RWPE2 (cell line): Measurements from ENCODE around the gene MRPL51.
"Not testable (repeated sequence)": the region's sequence is repeated elsewhere in the genome, so short reads cannot be mapped to it uniquely, and the experiment has no call there.

ENCODE experiments used
- ATAC-seq: fragments of 200-7000 bp; cut with Tn5 transposase; 3 replicates; pipeline ENCODE4 v1.9.1; 2021; ENCODE audit warnings: low read depth
- DNase-seq: peaks from one replicate; pipeline ENCODE4 v3.0.0-alpha.2; 2020; ENCODE audit warnings: low spot score
- H3K27ac ChIP-seq: fragments of 450-650 bp; 2 replicates; pipeline ENCODE4 v1.5.1; 2017; ENCODE audit warnings: mild to moderate bottlenecking; ENCODE audit not compliant: poor library complexity, severe bottlenecking
- H3K27me3 ChIP-seq: fragments of 250-450 bp; sonication (Bioruptor Pico); 2 replicates; pipeline ENCODE4 v1.5.1; 2021; ENCODE audit warnings: mild to moderate bottlenecking, moderate library complexity; ENCODE audit not compliant: insufficient read depth, poor library complexity, severe bottlenecking
- H3K36me3 ChIP-seq: fragments of 250-450 bp; sonication (Bioruptor Pico); 2 replicates; pipeline ENCODE4 v1.5.1; 2020; ENCODE audit warnings: low read depth, mild to moderate bottlenecking, moderate library complexity
- H3K4me1 ChIP-seq: fragments of 250-450 bp; sonication (Bioruptor Pico); 2 replicates; pipeline ENCODE4 v1.5.1; 2021; ENCODE audit warnings: mild to moderate bottlenecking, moderate library complexity; ENCODE audit not compliant: insufficient read depth, poor library complexity, severe bottlenecking
- H3K4me3 ChIP-seq: fragments of 250-450 bp; sonication (Bioruptor Pico); 2 replicates; pipeline ENCODE4 v1.5.1; 2021; ENCODE audit warnings: mild to moderate bottlenecking, moderate library complexity; ENCODE audit not compliant: severe bottlenecking
- H3K9me3 ChIP-seq: fragments of 250-450 bp; sonication (Bioruptor Pico); 2 replicates; pipeline ENCODE4 v1.5.1; 2021; ENCODE audit warnings: mild to moderate bottlenecking, moderate library complexity; ENCODE audit not compliant: severe bottlenecking
- CTCF ChIP-seq: fragments of 450-650 bp; IDR thresholded peaks from one replicate; pipeline ENCODE4 v1.5.1; 2017; ENCODE audit warnings: mild to moderate bottlenecking, moderate library complexity; ENCODE audit not compliant: poor library complexity, severe bottlenecking

MRPL51 gene

GRCh38 chr12:6488240-6488639 lies 4.8 kb downstream of the MRPL51 start:
- H3K36me3 ChIP-seq: peaks cover 12% of the 10 kb centered on the region
- no peaks in the 10 kb centered on the region for H3K27me3 ChIP-seq
- H3K27ac ChIP-seq: no peak overlapping the region
- ATAC-seq: no peak
- no peak for DNase-seq
- peaks cover 3% of the 10 kb centered on the region for H3K4me1 ChIP-seq
- H3K4me3 ChIP-seq: no peak overlapping the region
- no peak for TF ChIP-seq CTCF
- H3K9me3 ChIP-seq: no peaks in the 10 kb centered on the region

DNA sequence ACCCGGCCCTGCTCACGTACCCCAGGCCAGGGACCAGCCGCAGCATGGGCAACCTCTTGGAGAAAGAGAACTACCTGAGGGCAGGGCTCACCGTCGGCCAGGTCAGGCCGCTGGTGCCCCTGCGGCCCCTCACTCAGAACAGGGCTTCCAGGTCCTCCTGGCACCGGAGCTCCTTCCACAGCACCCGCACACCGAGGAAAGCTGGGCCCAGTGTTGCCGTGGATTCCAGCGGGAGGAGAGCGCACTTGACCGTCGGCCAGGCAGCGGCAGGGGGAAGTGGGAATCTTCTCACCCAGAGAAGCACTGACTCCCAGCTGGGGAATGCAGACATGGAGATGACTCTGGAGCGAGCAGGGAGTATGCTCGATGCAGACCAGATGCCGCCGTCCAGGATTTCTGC lies 14.6 kb downstream of the MRPL51 start:
- no peak for DNase-seq
- no peak overlapping the region for H3K27ac ChIP-seq

GRCh38 chr12:6477601-6478377 lies 15.3 kb downstream of the MRPL51 start:
- H3K9me3 ChIP-seq, H3K27me3 ChIP-seq: not testable (repeated sequence)

More for the DNA sequence above, 14.6 kb downstream of the MRPL51 start:
- Histone ChIP-seq H3K4me3 (no peak overlapping the region), H3K4me1 (no peaks in the 10 kb centered on the region), H3K9me3 (no peaks in the 10 kb centered on the region), H3K27me3 (no peaks in the 10 kb centered on the region), H3K36me3 (no peaks in the 10 kb centered on the region)
- TF ChIP-seq CTCF: no peak
- no peak for ATAC-seq

GRCh38 chr12:6476489-6476888 lies 16.6 kb downstream of the MRPL51 start:
- DNase-seq: no peak
- TF ChIP-seq CTCF: no peak
- H3K9me3 ChIP-seq: no peaks in the 10 kb centered on the region
- H3K36me3 ChIP-seq: no peaks in the 10 kb centered on the region
- H3K4me3 ChIP-seq: no peak overlapping the region
- H3K27me3 ChIP-seq: no peaks in the 10 kb centered on the region
- no peak for ATAC-seq
- H3K4me1 ChIP-seq: no peaks in the 10 kb centered on the region
- H3K27ac ChIP-seq: no peak overlapping the region

More at GRCh38 chr12:6477601-6478377, 15.3 kb downstream of the MRPL51 start:
- H3K36me3 ChIP-seq, ATAC-seq, H3K4me3 ChIP-seq, H3K4me1 ChIP-seq, DNase-seq, H3K27ac ChIP-seq: not testable (repeated sequence)

DNA sequence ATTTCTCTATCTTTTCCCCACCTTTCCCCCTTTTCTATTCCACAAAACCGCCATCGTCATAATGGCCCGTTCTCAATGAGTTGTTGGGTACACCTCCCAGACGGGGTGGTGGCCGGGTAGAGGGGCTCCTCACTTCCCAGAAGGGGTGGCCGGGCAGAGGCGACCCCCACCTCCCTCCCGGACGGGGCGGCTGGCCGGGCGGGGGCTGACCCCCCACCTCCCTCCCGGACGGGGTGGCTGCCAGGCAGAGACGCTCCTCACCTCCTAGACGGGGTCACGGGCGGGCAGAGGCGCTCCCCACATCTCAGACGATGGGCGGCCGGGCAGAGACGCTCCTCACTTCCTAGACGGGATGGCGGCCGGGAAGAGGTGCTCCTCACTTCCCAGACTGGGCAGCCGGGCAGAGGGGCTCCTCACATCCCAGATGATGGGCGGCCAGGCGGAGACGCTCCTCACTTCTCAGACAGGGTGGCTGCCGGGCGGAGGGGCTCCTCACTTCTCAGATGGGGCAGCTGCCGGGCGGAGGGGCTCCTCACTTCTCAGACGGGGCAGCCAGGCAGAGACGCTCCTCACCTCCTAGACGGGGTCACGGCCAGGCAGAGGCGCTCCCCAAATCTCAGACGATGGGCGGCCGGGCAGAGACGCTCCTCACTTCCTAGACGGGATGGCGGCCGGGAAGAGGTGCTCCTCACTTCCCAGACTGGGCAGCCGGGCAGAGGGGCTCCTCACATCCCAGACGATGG lies 17.7 kb downstream of the MRPL51 start:
- not testable (repeated sequence) for DNase-seq, ATAC-seq

More for the DNA sequence above, 17.7 kb downstream of the MRPL51 start:
- H3K36me3 ChIP-seq, H3K27ac ChIP-seq, H3K9me3 ChIP-seq, H3K4me1 ChIP-seq, H3K4me3 ChIP-seq, H3K27me3 ChIP-seq: not testable (repeated sequence)
